Measurements from ENCODE around the gene ABTB1.

GRCh38 chr3:127666676-127667075, 6.1 kb upstream of the ABTB1 start:
- TF ChIP-seq CTCF (IDR thresholded peaks at IDR 0.05; ENCODE audit: low read length) (no peak), EZH2 (optimal IDR thresholded peaks at IDR 0.05; ENCODE audit: low read depth, low read length) (no peak), EZH2phosphoT487 (IDR thresholded peaks at IDR 0.05; ENCODE audit: low read length) (no peak)
